A549 (cell line): ENCODE measurements around the gene MAGEA8. TPM values are rescaled to one million over a fixed set of nuclear protein-coding genes. Genes with fewer than 3 reads are reported as not detected.
A peak's percentile ranks its signal among the peaks of the same experiment; 100 is the strongest.
"Not testable (repeated sequence)": the region's sequence is repeated elsewhere in the genome, so short reads cannot be mapped to it uniquely, and the experiment has no call there.

Experiments used
- ATAC-seq, 2 experiments: fragments of 200-7000 bp in 1 of 2; fragments of >200 bp in 1 of 2; cut with Nextera tagmentation in 1 of 2; cut with Tn5 transposase in 1 of 2; 3 replicates each; pipeline versions ENCODE4 v1.8.0 to v1.9.1; 2018 to 2020; ENCODE audit warnings: mild to moderate bottlenecking in 1 of 2, moderate library complexity in 1 of 2
- CTCF ChIA-PET: fragments of 300-600 bp; sonication (Branson Sonifier 250); formaldehyde crosslinking; extraction: SDS; loops from one replicate; lab custom pipeline; 2021; ENCODE audit warnings: antibody characterized with exemption, inconsistent platforms; lab: Yijun Ruan, JAX
- POLR2A ChIA-PET: fragments of 350-600 bp; formaldehyde crosslinking; extraction: SDS; loops from one replicate; lab custom pipeline; 2021; ENCODE audit warnings: antibody characterized with exemption, inconsistent platforms; lab: Yijun Ruan, JAX
- DNase-seq, 2 experiments: peaks; one replicate each; pipeline versions ENCODE4 v3.0.0 to v3.0.0-alpha.2; 2011 to 2016; ENCODE audit warnings: low read depth in 1 of 2, low spot score in 1 of 2
- FAIRE-seq: peaks from 2 replicates; lab custom pipeline; 2011; peaks lifted over from hg19 to GRCh38; lab: Jason Lieb, UNC
- H3K27ac ChIP-seq, 2 experiments: fragments of >200 bp; sonication (Bioruptor Twin); formaldehyde crosslinking; 3 replicates each; pipeline ENCODE4 v1.5.1; 2016 to 2017
- H3K4me1 ChIP-seq: fragments of >200 bp; sonication (Bioruptor Twin); formaldehyde crosslinking; 3 replicates; pipeline ENCODE4 v1.6.1; 2016
- H3K4me2 ChIP-seq: fragments of >200 bp; sonication (Bioruptor Twin); formaldehyde crosslinking; 3 replicates; pipeline ENCODE4 v1.6.1; 2016
- H3K4me3 ChIP-seq: fragments of >200 bp; sonication (Bioruptor Twin); formaldehyde crosslinking; 3 replicates; pipeline ENCODE4 v1.5.1; 2016
- H3K9me3 ChIP-seq: fragments of >200 bp; sonication (Bioruptor Twin); formaldehyde crosslinking; 3 replicates; pipeline ENCODE4 v1.6.1; 2016
- WGBS: methylation state at CpG from one replicate; pipeline ENCODE4 v1.1.6; 2017; ENCODE audit errors: missing lambda C conversion rate; 5-methylcytosine and 5-hydroxymethylcytosine counted together
- polyA plus RNA-seq, 4 experiments: library from polyadenylated mRNA; depleted of rRNA in 3 of 4; stranded (reverse); fragments of >200 nt; fragmentation: RNase III in 1 of 4; extraction: RNeasy Plus Mini Kit Qiagen cat#74134 plus additional on column Dnase treatment in 1 of 4; gene quantifications; 2 replicates in 3 of 4; 3 replicates in 1 of 4; pipeline ENCODE4 v1.2.3, GENCODE V29; 2011 to 2017

Gene MAGEA8
- polyA plus RNA-seq, 2 of the 4 experiments (the other 2 are of a cell fraction), result not detected

DNA sequence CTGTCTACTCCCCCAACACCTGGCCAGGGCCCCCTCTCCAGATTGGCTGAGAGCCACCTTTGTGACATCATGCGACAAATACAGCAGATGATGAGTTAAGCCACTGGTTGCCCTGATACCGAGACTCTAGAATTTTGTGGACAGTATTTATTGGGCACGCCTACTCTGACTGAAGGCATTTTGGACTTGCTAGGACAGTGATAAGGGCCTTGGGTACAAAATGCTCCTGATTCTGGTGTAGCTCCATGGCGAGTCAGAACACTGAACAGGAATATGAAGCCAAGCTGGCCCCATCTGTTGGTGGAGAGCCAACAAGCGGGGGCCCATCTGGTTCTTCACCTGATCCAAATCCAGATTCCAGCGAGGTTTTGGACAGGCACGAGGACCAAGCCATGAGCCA is 48.4 kb downstream of the MAGEA8 start, which contains the start of gene HSFX4:
TSS of gene HSFX4 (plus strand) at position 174 of the 400 bp plus-strand sequence. CDS start at position 246, 72 bp downstream.
- ATAC-seq, H3K4me2 ChIP-seq, H3K27ac ChIP-seq, DNase-seq, H3K4me3 ChIP-seq, CTCF ChIA-PET, H3K4me1 ChIP-seq, POLR2A ChIA-PET, H3K9me3 ChIP-seq: not testable (repeated sequence)
- peak; percentile 95 for FAIRE-seq
- no CpG with 5 or more reads among the region's 7 CpGs for WGBS

DNA sequence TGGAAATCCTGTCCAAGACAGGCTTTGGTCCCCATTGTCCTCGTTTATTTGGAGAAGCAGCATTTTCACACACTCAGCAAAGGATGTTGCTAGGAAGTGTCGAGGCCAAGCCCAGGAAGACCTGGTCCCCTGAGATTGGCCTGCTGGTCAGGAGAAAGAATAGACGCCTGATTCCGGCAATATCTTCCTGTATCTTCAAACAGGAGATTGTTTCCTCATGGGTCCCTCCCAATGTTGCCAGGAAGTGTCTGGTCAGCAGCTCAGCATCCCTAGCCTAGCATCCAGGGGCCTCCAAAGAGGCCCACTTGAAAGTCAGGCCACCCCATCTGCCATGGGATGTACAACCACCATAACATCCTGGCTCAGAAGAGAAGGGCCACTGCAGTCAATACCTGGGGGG is 50.4 kb downstream of the MAGEA8 start:
- ATAC-seq, H3K4me2 ChIP-seq, DNase-seq, POLR2A ChIA-PET, H3K4me3 ChIP-seq, H3K4me1 ChIP-seq, H3K9me3 ChIP-seq, H3K27ac ChIP-seq: not testable (repeated sequence)
- WGBS, result 83% methylated on average over 2 of the region's 4 CpGs
- CTCF ChIA-PET, result interaction anchor here (0.6 kb wide), 1 partner anchor 324 kb away, joined by 4 read pairs; no protein-coding TSS in a partner anchor
- FAIRE-seq, result peak; percentile 98

DNA sequence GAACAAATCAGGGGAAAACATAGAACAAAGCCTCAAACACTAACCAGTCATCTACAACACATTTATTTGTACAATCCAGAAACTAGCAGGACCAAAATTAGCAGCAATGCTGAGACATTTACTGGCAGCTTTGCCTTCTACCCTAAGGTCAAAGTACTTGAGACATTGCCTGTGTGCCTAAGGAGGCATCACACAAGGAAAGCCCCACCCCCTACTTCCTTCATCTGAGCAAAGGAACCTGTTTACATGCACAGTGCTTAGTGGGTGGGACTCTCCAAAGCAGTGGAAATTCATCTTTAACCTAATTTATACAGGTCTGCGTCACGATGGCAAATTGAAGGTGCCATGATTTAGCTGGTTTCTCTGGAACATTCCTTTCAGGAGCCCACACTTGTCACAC is 51.2 kb downstream of the MAGEA8 start:
- ATAC-seq, H3K9me3 ChIP-seq, H3K4me3 ChIP-seq, DNase-seq, POLR2A ChIA-PET, FAIRE-seq, H3K4me2 ChIP-seq, H3K4me1 ChIP-seq, H3K27ac ChIP-seq: not testable (repeated sequence)
- WGBS, result 96% methylated on average over 2 of the region's 2 CpGs
- CTCF ChIA-PET, result interaction anchor here (0.6 kb wide), 1 partner anchor 323 kb away, joined by 4 read pairs; no protein-coding TSS in a partner anchor

DNA sequence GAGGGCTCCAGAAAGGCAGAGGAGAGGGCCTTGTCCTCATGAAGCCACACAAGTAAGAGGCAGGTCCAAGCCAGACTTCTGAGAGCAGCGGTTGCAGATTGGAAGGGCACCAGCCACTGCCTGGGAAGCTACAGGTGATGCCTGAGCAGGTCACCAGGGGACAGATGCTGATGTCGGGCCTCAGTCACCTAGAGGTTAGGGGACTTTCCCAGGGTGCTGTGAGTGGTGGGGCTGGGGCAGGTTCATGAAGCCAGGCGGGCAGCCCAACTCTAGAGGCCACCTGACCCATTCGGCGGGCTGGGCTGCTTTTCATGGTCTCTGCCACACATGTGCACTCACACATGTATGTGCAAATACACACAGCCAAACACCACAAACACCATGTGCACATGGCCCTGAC is 52.0 kb downstream of the MAGEA8 start:
- H3K4me2 ChIP-seq, H3K4me1 ChIP-seq, H3K9me3 ChIP-seq, H3K27ac ChIP-seq, POLR2A ChIA-PET, FAIRE-seq, H3K4me3 ChIP-seq, DNase-seq, CTCF ChIA-PET, ATAC-seq: not testable (repeated sequence)
- WGBS, result 100% methylated on average over 1 of the region's 5 CpGs

DNA sequence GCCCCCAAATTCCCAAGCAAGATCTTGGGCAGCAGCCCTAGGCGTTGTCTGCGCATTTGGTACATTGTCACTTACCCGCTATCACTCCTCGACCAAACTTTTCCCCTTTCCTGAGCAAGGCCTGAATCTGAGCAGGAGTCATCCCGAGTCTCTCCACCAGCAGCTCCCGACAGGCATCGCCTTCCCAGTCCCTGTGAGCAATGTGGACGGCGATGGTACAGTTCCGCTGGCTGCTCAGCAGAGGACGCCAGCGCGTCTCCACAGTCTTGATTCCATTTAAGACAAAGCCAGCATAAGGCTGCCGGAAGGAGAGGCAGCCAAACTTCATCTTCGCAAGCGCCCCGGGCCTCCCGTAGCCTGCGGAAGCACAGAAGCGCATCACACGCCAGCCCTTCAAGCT is 52.6 kb downstream of the MAGEA8 start:
- H3K4me1 ChIP-seq, POLR2A ChIA-PET, H3K27ac ChIP-seq, ATAC-seq, H3K9me3 ChIP-seq, H3K4me2 ChIP-seq, H3K4me3 ChIP-seq, CTCF ChIA-PET: not testable (repeated sequence)
- FAIRE-seq (peak; percentile 28), DNase-seq (peak in 1 of 2 experiments; percentile 23)
- 93% methylated on average over 7 of the region's 21 CpGs for WGBS

Other genes with a start within 250 kb of the MAGEA8 start
- 24.3 and 25.1 TPM in 2 replicates for gene TMEM185A, start 249.4 kb upstream of the MAGEA8 start, polyA plus RNA-seq (2011; rRNA removed)
- 17.6 to 21.5 TPM (median 21.1 TPM) in 3 replicates for gene TMEM185A, start 249.4 kb upstream of the MAGEA8 start, polyA plus RNA-seq (2017; fragmentation: RNase III; extraction: RNeasy Plus Mini Kit Qiagen cat#74134 plus additional on column Dnase treatment)
- not detected in 2 replicates for gene MAGEA11, start 169.1 kb upstream of the MAGEA8 start, polyA plus RNA-seq (2011; rRNA removed)
- not detected in 3 replicates for gene MAGEA11, start 169.1 kb upstream of the MAGEA8 start, polyA plus RNA-seq (2017; fragmentation: RNase III; extraction: RNeasy Plus Mini Kit Qiagen cat#74134 plus additional on column Dnase treatment)
- gene HSFX1, start 107.1 kb upstream of the MAGEA8 start, polyA plus RNA-seq (2011; rRNA removed), result 0.44 and 0.49 TPM in 2 replicates
- 0.18 to 0.45 TPM (median 0.26 TPM) in 3 replicates for gene HSFX1, start 107.1 kb upstream of the MAGEA8 start, polyA plus RNA-seq (2017; fragmentation: RNase III; extraction: RNeasy Plus Mini Kit Qiagen cat#74134 plus additional on column Dnase treatment)
- not detected in 2 replicates for gene MAGEA9, start 99.3 kb upstream of the MAGEA8 start, polyA plus RNA-seq (2011; rRNA removed)
- gene MAGEA9, start 99.3 kb upstream of the MAGEA8 start, polyA plus RNA-seq (2017; fragmentation: RNase III; extraction: RNeasy Plus Mini Kit Qiagen cat#74134 plus additional on column Dnase treatment), result not detected in 3 replicates
- gene HSFX4, start 48.4 kb downstream of the MAGEA8 start, polyA plus RNA-seq (2011; rRNA removed), result not detected in 2 replicates
- gene HSFX4, start 48.4 kb downstream of the MAGEA8 start, polyA plus RNA-seq (2017; fragmentation: RNase III; extraction: RNeasy Plus Mini Kit Qiagen cat#74134 plus additional on column Dnase treatment), result not detected in 3 replicates
- 60.9 and 61.7 TPM in 2 replicates for gene EOLA2, start 57.3 kb downstream of the MAGEA8 start, polyA plus RNA-seq (2011; rRNA removed)
- gene EOLA2, start 57.3 kb downstream of the MAGEA8 start, polyA plus RNA-seq (2017; fragmentation: RNase III; extraction: RNeasy Plus Mini Kit Qiagen cat#74134 plus additional on column Dnase treatment), result 34.0 to 37.7 TPM (median 34.5 TPM) in 3 replicates